HEK293T (cell line): Measurements from ENCODE around the gene MICU1.

Source experiments
- ARNT ChIP-seq: fragments of 450-650 bp; IDR thresholded peaks from 2 replicates; pipeline ENCODE4 v1.6.1; 2017; ENCODE audit warnings: mild to moderate bottlenecking
- BHLHE40 ChIP-seq: fragments of 450-650 bp; IDR thresholded peaks from 2 replicates; pipeline ENCODE4 v1.6.1; 2016; ENCODE audit warnings: mild to moderate bottlenecking, moderate library complexity, borderline replicate concordance
- CTBP1 ChIP-seq: fragments of 450-650 bp; IDR thresholded peaks from 2 replicates; pipeline ENCODE4 v1.6.1; 2016; ENCODE audit warnings: borderline replicate concordance
- ELF4 ChIP-seq: fragments of 450-650 bp; IDR thresholded peaks from 2 replicates; pipeline ENCODE4 v1.6.1; 2017; ENCODE audit warnings: antibody characterized with exemption
- FOXA1 ChIP-seq: fragments of 450-650 bp; IDR thresholded peaks from 2 replicates; pipeline ENCODE4 v1.6.1; 2016; ENCODE audit warnings: mild to moderate bottlenecking
- FOXK2 ChIP-seq: fragments of 450-650 bp; IDR thresholded peaks from 2 replicates; pipeline ENCODE4 v1.6.1; 2016; ENCODE audit warnings: mild to moderate bottlenecking
- FOXM1 ChIP-seq: fragments of 450-650 bp; IDR thresholded peaks from 2 replicates; pipeline ENCODE4 v1.6.1; 2017; ENCODE audit warnings: mild to moderate bottlenecking, borderline replicate concordance
- HDGF ChIP-seq: fragments of 450-650 bp; IDR thresholded peaks from 2 replicates; pipeline ENCODE4 v1.6.1; 2017; ENCODE audit warnings: antibody characterized with exemption, borderline replicate concordance
- LEF1 ChIP-seq: fragments of 450-650 bp; IDR thresholded peaks from 2 replicates; pipeline ENCODE4 v1.6.1; 2017; ENCODE audit warnings: mild to moderate bottlenecking, borderline replicate concordance
- NFRKB ChIP-seq: fragments of 450-650 bp; IDR thresholded peaks from 2 replicates; pipeline ENCODE4 v1.6.1; 2016; ENCODE audit warnings: mild to moderate bottlenecking, moderate library complexity
- PKNOX1 ChIP-seq: fragments of 450-650 bp; IDR thresholded peaks from 2 replicates; pipeline ENCODE4 v1.6.1; 2016
- SP1 ChIP-seq: fragments of 450-650 bp; IDR thresholded peaks from 2 replicates; pipeline ENCODE4 v1.6.1; 2017
- SUZ12 ChIP-seq: fragments of 450-650 bp; IDR thresholded peaks from 2 replicates; pipeline ENCODE4 v1.6.1; 2016; ENCODE audit warnings: mild to moderate bottlenecking
- ZNF384 ChIP-seq: fragments of 450-650 bp; IDR thresholded peaks from 2 replicates; pipeline ENCODE4 v1.6.1; 2016

GRCh38 chr10:72661431-72661830, 35.6 kb upstream of the MICU1 start:
- TF ChIP-seq SUZ12, result no peak
- no peak for TF ChIP-seq NFRKB
- TF ChIP-seq FOXM1, result no peak
- no peak for TF ChIP-seq FOXA1
- TF ChIP-seq FOXK2, result no peak
- no peak for TF ChIP-seq ELF4
- TF ChIP-seq ARNT, result no peak
- TF ChIP-seq PKNOX1, result no peak
- TF ChIP-seq SP1, result no peak
- TF ChIP-seq CTBP1, result no peak
- no peak for TF ChIP-seq ZNF384
- no peak for TF ChIP-seq LEF1
- no peak for TF ChIP-seq HDGF
- TF ChIP-seq BHLHE40, result no peak
